GM21619 (cell line): Measurements from ENCODE around the gene TLR5.

Experiments used
- ATAC-seq: cut with Tn5 transposase; IDR thresholded peaks from one replicate; pipeline ENCODE4 v1.9.1; 2021; ENCODE audit not compliant: unreplicated experiment

TLR5 gene

GRCh38 chr1:223074445-223075300 is 68.4 kb downstream of the TLR5 start:
- ATAC-seq: no peak

GRCh38 chr1:223068900-223069665 is 74.0 kb downstream of the TLR5 start:
- ATAC-seq: no peak

- no peak for ATAC-seq
Measured at GRCh38 chr1:223067914-223068313, 75.1 kb downstream of the TLR5 start.

- no peak for ATAC-seq
Measured at GRCh38 chr1:223066415-223066814, 76.6 kb downstream of the TLR5 start.

GRCh38 chr1:223062177-223062576 is 80.9 kb downstream of the TLR5 start:
- no peak for ATAC-seq

GRCh38 chr1:223059526-223059925 is 83.5 kb downstream of the TLR5 start:
- no peak for ATAC-seq
